Fibroblast of mammary gland (primary cell): Measurements from ENCODE around the gene SPOPL.

ENCODE experiments used
- DNase-seq: peaks from one replicate; pipeline ENCODE4 v3.0.0-alpha.2; 2010; ENCODE audit warnings: low read depth
- H3K4me3 ChIP-seq: 2 replicates; pipeline ENCODE4 v1.5.1; 2011; ENCODE audit warnings: low read depth, mild to moderate bottlenecking, low read length, moderate library complexity; ENCODE audit not compliant: control insufficient read depth
- TF ChIP-seq, protein P1 (sequence below): conservative IDR thresholded peaks from 2 replicates; pipeline ENCODE4 v1.5.1; 2011; ENCODE audit warnings: low read depth, low read length, inconsistent platforms; ENCODE audit not compliant: control insufficient read depth, insufficient read depth

Gene SPOPL

DNA sequence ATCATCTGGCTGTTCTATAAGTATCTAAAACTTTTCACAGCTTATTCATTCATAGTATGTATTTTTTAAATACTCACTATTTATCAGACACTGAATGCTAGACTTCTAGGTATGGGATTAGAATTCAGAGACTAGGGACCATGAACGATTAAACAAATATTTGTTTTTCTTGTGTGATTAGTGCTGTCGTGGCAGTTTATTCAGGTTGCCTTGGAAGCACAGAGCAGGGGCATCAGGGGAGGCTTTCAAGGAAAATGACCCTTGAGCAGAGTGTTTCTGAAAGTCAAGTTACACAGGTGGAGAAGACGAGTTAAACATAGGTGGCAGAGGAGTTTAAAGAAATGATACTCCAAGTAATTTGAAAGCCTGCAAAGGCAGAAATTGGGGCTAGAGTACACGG is 5.7 kb downstream of the SPOPL start:
- no peak for DNase-seq
- TF ChIP-seq, protein P1, sequence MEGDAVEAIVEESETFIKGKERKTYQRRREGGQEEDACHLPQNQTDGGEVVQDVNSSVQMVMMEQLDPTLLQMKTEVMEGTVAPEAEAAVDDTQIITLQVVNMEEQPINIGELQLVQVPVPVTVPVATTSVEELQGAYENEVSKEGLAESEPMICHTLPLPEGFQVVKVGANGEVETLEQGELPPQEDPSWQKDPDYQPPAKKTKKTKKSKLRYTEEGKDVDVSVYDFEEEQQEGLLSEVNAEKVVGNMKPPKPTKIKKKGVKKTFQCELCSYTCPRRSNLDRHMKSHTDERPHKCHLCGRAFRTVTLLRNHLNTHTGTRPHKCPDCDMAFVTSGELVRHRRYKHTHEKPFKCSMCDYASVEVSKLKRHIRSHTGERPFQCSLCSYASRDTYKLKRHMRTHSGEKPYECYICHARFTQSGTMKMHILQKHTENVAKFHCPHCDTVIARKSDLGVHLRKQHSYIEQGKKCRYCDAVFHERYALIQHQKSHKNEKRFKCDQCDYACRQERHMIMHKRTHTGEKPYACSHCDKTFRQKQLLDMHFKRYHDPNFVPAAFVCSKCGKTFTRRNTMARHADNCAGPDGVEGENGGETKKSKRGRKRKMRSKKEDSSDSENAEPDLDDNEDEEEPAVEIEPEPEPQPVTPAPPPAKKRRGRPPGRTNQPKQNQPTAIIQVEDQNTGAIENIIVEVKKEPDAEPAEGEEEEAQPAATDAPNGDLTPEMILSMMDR: no peak
- H3K4me3 ChIP-seq: no peak overlapping the region

DNA sequence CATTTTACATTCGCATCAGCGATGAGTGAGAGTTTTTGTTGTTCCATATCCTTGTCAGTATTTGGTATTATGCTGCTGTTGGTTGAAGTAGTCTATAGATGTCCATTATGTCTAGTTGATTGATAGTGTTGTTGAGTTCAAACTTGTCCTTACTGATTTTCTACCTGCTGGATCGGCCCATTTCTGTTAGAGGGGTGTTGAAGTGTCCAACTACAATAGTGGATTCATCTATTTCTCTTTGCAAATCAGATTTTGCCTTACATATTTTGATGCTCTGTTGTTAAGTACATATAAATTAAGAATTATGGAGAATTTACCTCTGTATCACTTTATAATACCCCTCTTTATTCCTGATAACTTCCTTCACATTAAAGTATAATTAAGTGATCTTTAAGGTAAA is 8.7 kb downstream of the SPOPL start:
- H3K4me3 ChIP-seq: no peak overlapping the region
- DNase-seq: no peak
- TF ChIP-seq, protein P1: no peak

DNA sequence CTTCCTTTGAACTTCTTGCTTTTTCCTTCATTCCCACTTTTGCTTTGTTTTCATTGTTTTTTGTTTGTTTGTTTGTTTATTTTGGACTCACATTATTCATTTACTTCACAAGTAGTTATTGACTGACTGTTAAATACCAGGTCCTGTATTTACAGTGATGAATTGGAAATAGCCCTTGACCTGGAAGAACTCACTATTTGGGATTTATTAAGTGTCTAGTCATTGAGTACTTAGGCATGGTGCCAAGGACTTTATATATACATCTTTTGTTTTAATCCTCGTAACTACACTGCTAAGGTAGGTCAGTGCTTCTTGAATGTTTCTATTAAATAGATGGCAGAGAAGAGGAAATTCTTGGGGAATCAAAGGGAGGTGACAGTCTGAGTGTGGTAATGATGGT is 11.1 kb downstream of the SPOPL start:
- TF ChIP-seq, protein P1: no peak
- peak; percentile 29 for DNase-seq
- H3K4me3 ChIP-seq: no peak overlapping the region

DNA sequence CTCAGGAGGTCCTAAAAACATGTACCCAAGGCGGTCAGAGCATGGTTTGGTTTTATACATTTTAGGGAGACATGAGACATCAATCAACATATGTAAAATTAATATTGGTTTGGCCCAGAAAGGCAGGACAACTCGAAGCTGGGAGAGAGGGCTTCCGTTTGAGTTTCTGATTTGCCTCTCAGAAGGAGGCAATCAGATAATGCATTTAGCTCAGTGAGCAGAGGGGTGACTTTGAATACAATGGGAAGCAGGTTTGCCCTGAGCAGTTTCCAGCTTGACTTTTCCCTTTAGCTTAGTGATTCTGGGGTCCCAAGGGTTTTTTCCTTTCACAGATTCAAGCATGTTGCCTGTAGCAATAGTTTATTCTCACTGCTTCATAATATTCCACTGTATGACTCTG is 12.6 kb downstream of the SPOPL start:
- no peak overlapping the region for H3K4me3 ChIP-seq
- TF ChIP-seq, protein P1: no peak

DNA sequence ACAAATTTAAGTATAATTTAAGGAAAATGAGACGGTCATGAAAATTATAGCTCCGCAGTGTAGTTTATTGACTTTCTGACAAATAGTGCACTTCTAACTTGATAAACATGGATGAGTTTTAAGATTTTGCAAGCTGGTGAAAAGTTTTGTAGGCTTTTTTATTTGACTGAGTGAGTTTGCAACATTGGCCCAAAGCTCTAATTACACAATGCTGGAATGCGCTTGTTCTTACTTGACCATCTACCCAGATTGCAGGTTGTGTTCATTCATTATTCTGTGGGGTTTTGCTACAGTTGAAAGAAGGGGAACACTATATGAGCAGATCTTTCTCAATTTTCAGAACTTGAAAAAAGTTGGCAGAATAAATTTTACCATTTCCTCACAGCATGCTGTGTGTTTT is 13.5 kb downstream of the SPOPL start:
- no peak for DNase-seq
- no peak overlapping the region for H3K4me3 ChIP-seq
- TF ChIP-seq, protein P1: no peak

More for the DNA sequence above, 12.6 kb downstream of the SPOPL start:
- DNase-seq: no peak

DNA sequence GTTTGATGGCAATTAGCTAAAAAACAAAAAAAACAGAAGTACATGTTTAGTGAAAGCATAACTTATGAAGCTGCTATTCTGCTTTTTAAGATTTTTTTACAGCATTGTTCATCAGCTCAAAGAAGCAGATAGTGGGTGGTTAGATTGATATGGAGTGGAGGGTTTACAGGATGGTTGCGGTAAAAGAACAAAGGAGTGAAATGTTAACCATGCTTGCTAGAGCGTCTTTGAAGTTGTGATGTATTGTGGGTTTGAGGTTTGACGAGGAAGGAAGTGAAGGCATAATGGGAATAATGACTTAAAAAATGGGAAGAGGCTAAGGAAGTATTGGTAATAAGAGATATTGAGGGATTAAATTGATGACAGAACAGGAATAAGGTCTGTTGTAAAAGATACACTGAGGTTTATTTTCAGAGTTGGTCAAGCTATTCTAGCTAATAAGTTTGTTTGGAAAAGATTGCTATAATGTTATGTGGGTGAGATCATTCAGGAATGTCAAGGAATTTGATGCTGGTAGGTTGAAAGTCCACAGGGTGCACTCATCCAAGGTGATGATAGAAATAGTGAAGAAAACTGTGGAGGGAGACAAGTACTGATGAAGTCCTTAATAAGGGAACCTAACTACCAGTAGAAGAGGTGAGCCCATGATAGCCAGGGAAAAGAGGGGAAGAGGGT is 14.6 kb downstream of the SPOPL start:
- DNase-seq: no peak
- TF ChIP-seq, protein P1: no peak
- H3K4me3 ChIP-seq: no peak overlapping the region

DNA sequence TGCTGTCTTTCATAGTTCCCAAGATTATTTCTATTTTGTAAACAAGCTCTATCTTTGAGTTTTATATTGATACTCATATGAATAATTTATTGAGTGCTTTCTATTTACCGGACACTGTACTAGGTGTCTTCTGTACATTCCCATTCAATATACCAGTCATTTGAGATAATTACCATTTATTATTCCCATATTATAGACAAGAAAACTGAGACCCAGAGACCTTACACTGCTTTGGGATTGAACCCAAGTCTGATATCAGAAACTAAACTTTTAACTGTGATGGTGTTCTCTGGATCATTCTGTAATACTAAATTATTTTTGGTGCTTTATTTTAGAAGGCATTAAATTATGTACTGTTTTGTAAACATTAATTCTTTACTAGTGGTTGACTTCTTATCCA is 17.3 kb downstream of the SPOPL start:
- TF ChIP-seq, protein P1: no peak
- H3K4me3 ChIP-seq: no peak overlapping the region
- no peak for DNase-seq
